Measurements from ENCODE around the gene MBNL1.
"Not testable (repeated sequence)": the region's sequence is repeated elsewhere in the genome, so short reads cannot be mapped to it uniquely, and the experiment has no call there.

MBNL1 gene

DNA sequence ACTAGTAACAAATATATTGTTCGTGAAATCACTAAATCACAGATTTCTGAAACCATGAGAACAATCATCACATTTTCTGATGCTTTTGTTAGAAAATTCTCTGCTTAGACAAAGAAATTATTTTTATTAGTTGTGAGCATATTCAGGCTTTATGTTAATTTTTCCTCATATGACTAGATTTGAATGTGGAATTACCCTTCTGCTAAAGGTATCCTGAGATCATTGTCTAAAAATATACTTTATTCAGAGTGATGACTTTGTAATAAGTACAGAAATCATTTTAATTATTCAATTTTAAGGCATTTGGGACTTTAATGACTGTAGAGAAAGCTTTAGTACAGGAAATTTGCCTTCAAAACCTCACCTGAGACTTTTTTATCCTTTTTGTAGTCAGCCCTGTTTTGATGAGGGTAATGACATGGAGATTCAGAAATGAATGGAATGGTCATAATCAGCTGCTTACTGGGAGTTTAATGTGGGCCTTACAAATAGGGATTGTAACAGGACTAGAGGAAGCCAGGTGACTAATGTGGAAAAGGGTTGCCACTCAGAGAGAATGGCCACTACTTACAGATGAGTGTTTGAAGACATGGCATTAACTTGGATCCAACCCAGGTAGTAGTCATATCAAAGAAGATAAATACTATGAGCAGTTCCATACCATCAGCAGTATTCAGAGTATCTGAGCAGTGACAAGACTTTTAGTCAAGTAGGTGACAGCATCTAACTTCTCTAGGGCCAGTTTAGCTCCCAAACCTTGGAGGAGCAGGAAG lies 148.3 kb downstream of the MBNL1 start:
- DNase-seq: no peak

GRCh38 chr3:152419748-152420147 lies 151.0 kb downstream of the MBNL1 start:
- DNase-seq: no peak

DNA sequence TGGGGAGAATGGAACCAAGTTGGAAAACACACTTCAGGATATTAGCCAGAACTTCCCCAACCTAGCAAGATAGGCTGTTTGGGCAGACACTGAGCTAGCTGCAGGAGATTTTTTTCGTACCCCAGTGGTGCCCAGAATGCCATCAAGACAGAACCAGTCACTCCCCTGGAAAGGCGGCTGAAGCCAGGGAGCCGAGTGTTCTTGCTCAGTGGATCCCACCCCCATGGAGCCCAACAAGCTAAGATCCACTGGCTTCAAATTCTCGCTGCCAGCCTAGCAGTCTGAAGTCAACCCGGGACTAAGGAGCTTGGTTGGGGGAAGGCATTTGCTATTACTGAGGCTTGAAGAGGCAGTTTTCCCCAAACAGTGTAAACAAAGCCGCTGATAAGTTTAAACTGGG lies 152.4 kb downstream of the MBNL1 start:
- no peak for DNase-seq

GRCh38 chr3:152426393-152426792 lies 157.7 kb downstream of the MBNL1 start:
- DNase-seq: no peak

DNA sequence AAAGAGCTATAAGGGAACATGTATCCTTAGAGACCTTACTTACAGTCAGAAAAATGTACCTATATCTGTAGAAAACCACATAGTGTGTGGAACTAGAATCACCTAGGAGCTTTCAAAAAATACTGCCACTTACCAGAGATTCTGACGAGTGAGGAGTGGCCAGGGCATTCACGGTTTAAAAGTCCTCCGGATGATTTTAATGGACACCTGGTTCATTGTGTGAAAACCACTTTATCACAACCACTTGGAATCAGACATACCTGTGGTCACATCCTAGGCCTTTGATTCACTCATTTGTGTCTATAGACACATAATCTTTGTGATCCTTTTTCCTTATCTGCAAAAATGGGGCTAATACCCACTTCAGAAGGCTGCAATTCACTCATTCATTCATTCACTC lies 159.8 kb downstream of the MBNL1 start:
- no peak for DNase-seq

- DNase-seq: no peak
Measured at GRCh38 chr3:152430223-152431002, 161.7 kb downstream of the MBNL1 start.

DNA sequence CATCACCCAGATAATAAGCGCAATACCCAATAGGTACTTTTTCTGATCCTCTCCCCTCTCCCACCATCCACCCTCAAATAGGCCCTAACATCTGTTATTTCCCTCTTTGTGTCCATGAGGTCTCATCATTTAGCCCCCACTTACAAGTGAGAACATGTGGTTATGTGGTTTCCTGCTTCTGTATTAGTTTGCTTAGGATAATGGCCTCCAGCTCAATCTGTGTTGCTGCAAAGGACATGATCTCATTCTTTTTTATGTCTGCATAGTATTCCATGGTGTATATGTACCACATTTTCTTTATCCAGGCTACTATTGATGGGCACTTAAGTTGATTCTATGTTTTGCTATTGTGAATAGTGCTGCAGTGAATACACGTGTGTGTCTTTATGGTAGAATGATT lies 165.4 kb downstream of the MBNL1 start:
- no peak for DNase-seq

- not testable (repeated sequence) for DNase-seq
Measured at GRCh38 chr3:152435210-152435609, 166.5 kb downstream of the MBNL1 start.

DNA sequence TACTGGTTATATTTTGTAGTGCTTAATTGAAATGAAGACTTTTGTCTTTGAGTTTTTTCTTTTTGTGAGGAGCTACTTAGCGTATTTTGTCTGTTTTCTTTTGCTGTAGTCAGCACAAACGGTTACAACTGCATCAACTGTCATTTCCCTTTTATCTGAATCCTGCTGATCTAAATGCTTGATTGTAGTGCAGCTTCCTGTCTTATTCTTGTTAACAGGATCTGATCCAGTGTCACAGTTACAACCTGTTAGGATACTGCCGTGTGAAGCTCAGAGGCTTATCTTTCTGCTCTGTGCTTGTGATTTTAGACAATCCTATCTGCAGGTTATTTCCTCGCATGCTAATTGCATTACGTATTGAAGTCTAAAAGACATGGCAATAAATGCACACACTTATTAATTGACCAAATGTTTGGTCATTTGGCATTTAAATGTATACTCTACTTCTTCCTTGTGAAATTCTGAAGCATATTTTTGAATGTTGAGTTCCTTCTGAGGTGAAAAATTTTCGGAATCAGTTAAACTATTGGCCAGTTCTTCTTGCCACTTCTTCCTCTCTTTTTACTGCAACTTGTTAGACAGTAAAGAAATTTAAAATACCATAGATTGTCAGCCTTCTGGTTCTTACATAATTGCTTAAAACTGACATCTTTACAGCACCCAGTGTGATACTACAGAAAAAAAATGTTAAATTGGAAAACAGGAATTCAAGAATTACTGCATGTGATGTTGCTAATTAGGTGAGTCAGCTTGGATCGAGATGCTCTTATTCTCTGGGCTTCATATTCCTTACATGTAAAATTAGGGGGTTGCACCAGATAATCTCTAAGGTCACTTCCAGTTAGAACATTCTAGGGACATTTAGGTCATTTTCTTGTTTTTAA lies 168.2 kb downstream of the MBNL1 start:
- no peak for DNase-seq

GRCh38 chr3:152438181-152438580 lies 169.5 kb downstream of the MBNL1 start:
- DNase-seq: no peak

DNA sequence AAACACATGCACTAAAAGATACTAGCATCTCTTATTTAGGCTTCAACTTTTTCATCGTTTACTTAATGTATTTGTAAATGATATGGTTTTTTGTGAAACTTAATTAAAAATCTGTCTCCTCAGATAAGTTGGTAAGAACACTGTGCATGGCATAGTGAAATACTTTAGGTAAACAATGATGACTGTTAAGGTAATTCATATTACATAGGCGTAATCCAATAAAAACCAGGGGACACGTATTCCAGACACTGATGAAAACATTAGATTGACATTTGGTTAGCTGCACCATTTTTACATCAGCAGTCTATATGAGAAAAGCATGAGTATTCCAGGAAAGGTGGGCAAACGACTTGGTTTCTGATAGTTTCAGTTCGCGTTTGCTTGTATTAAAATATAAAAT lies 170.0 kb downstream of the MBNL1 start:
- DNase-seq: no peak

GRCh38 chr3:152440243-152440642 lies 171.5 kb downstream of the MBNL1 start:
- DNase-seq: not testable (repeated sequence)

GRCh38 chr3:152443212-152444023 lies 174.7 kb downstream of the MBNL1 start:
- no peak for DNase-seq

DNA sequence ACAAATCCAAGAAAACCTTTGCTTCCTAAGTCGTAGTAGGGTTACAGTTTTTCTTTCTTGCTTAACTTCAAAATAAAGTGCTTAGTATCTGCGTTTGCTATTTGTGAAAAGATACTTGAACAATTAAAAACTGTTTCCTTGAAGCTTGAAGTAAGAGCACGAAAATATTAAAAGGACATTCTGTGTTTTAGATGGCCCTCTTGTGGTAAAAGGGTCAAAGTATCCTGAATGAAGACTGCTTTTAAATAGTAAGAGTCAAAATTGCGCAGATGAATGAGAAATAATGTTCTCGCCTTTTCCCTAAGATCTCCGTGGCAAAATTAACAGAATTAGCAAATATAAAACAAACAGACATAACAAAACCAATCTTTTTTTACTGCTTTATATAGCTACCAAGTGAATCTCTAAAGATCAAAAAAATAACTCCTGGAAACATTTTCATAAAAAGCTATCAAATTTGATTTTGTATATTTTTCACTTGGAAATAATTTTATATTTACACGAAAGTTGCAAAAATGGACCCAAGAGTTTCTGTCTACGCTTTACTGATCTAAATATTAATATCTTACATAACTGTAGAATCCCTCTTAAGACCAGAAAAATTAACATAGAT lies 175.4 kb downstream of the MBNL1 start:
- DNase-seq: no peak

- DNase-seq: no peak
Measured at GRCh38 chr3:152445212-152445611, 176.5 kb downstream of the MBNL1 start.

DNA sequence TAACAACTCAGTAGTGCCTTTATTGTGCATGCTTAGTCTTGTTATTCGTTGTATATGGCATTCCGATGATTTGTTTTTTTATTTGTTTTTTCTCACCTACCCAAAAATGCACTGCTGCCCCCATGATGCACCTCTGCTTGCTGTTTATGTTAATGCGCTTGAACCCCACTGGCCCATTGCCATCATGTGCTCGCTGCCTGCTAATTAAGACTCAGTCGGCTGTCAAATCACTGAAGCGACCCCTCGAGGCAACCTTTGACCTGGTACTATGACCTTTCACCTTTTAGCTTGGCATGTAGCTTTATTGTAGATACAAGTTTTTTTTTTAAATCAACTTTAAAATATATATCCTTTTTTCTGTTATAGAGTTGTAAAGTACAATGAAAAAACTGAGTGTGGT lies 177.8 kb downstream of the MBNL1 start:
- no peak for DNase-seq

- no peak for DNase-seq
Measured at GRCh38 chr3:152447511-152447910, 178.8 kb downstream of the MBNL1 start.

GRCh38 chr3:152448091-152448490 lies 179.4 kb downstream of the MBNL1 start:
- no peak for DNase-seq

- DNase-seq: no peak
Measured at GRCh38 chr3:152452318-152452717, 183.6 kb downstream of the MBNL1 start.

DNA sequence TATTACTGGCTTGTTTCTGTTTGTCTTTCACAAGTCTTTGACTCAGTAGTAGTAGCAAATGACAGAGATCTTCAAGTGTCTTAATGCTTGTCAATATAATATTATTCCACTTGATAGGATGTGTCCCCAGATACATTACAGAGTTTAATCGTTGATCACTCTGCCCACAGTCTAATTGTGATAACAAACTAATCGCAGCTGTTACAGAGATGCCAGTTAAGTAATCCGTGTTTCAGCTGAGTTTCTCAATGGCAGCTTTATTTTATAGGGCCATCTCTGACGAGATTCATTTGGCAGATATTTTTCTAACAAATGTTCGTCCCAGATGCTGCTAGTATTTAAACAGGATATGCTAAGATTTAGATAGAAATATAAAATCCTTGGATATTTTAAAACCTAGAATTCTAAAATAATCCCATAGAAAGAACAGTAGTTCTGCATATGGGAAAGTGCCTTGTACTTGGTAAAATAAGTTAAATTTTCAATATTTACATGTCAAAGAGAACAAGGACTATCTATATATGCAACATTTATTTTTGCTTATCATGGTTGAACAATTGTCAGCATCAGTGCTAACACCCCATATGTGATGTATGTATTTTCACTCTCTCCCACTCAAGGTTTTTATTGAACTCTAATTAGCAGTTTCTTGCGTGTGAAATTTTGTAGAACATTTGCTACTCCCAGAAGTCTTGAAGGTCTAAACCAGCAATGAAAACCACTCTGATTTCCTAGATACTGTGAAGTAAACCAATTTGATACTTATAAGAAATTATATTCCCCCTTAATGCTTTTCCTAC lies 185.5 kb downstream of the MBNL1 start:
- no peak for DNase-seq

GRCh38 chr3:152455989-152456388 lies 187.3 kb downstream of the MBNL1 start:
- no peak for DNase-seq
